Endodermal cell (in vitro differentiated cells): ENCODE data around the gene ADCY3. TPM values are rescaled to one million over a fixed set of nuclear protein-coding genes. Genes with fewer than 3 reads are reported as not detected.

Experiments
- DNase-seq: peaks from one replicate; pipeline ENCODE4 v3.0.0-alpha.2; 2017
- H3K27ac ChIP-seq: 2 replicates; pipeline ENCODE4 v1.5.1; 2013; ENCODE audit warnings: mild to moderate bottlenecking, low read depth, low read length, moderate library complexity
- H3K27me3 ChIP-seq: 2 replicates; pipeline ENCODE4 v1.6.1; 2013; ENCODE audit warnings: mild to moderate bottlenecking, low read length, moderate library complexity; ENCODE audit not compliant: insufficient read depth, control insufficient read depth, poor library complexity, severe bottlenecking
- H3K36me3 ChIP-seq: 2 replicates; pipeline ENCODE4 v1.7.0; 2013; ENCODE audit warnings: mild to moderate bottlenecking, low read length, moderate library complexity; ENCODE audit not compliant: control insufficient read depth, insufficient read depth
- H3K4me1 ChIP-seq: one replicate; pipeline ENCODE4 v1.7.0; 2013; ENCODE audit warnings: low read length; ENCODE audit not compliant: control insufficient read depth, insufficient read depth
- H3K4me3 ChIP-seq: 2 replicates; pipeline ENCODE4 v1.5.1; 2013; ENCODE audit warnings: mild to moderate bottlenecking, low read length, moderate library complexity
- H3K9ac ChIP-seq: 2 replicates; pipeline ENCODE4 v1.6.1; 2013; ENCODE audit warnings: mild to moderate bottlenecking, low read length, moderate library complexity; ENCODE audit not compliant: poor library complexity, severe bottlenecking; ENCODE audit errors: extremely low read depth
- H3K9me3 ChIP-seq: 2 replicates; pipeline ENCODE4 v1.6.1; 2013; ENCODE audit warnings: mild to moderate bottlenecking, low read length, moderate library complexity; ENCODE audit not compliant: control insufficient read depth
- H3K27ac Mint-ChIP-seq: 2 replicates; pipeline ENCODE4 v1.8.0; 2020; ENCODE audit warnings: mixed read lengths
- H3K27me3 Mint-ChIP-seq: 2 replicates; pipeline ENCODE4 v1.8.0; 2021; ENCODE audit warnings: mild to moderate bottlenecking, mixed read lengths; ENCODE audit not compliant: insufficient read depth
- H3K36me3 Mint-ChIP-seq: 2 replicates; pipeline ENCODE4 v1.8.0; 2020; ENCODE audit warnings: low read depth, mixed read lengths
- H3K4me1 Mint-ChIP-seq: 2 replicates; pipeline ENCODE4 v1.8.0; 2020; ENCODE audit warnings: mixed read lengths
- H3K4me3 Mint-ChIP-seq: 2 replicates; pipeline ENCODE4 v1.8.0; 2020; ENCODE audit warnings: mild to moderate bottlenecking, moderate library complexity, mixed read lengths
- H3K9me3 Mint-ChIP-seq: 2 replicates; pipeline ENCODE4 v1.8.0; 2020; ENCODE audit warnings: mild to moderate bottlenecking, mixed read lengths
- WGBS, 2 experiments: methylation state at CpG; one replicate each; pipeline versions ENCODE4 v1.1.5 to v1.1.7; 2013; ENCODE audit warnings: missing lambda C conversion rate in 2 of 2, mixed read lengths in 1 of 2; ENCODE audit not compliant: insufficient coverage in 1 of 2, insufficient read length in 1 of 2; 5-methylcytosine and 5-hydroxymethylcytosine counted together
- total RNA-seq, 2 donors: library from RNA; stranded (reverse); fragmentation: NEBNext Ultra II Directional in 1 of 2; extraction: Animal tissue kit (Norgen Biotek cat#: 25700) in 1 of 2; gene quantifications; 2 replicates in 1 of 2; 3 replicates in 1 of 2; pipeline ENCODE4 v1.2.1, GENCODE V29; 2021
- TF ChIP-seq, protein P1 (sequence below): fragments of 200-600 bp; sonication (generic); conservative IDR thresholded peaks from 2 replicates; pipeline ENCODE4 v1.5.0; 2021; ENCODE audit warnings: antibody characterized with exemption, mild to moderate bottlenecking

The ADCY3 gene
- total RNA-seq, 2 donors from 2014 or later: 29.8 to 41.2 TPM

DNA sequence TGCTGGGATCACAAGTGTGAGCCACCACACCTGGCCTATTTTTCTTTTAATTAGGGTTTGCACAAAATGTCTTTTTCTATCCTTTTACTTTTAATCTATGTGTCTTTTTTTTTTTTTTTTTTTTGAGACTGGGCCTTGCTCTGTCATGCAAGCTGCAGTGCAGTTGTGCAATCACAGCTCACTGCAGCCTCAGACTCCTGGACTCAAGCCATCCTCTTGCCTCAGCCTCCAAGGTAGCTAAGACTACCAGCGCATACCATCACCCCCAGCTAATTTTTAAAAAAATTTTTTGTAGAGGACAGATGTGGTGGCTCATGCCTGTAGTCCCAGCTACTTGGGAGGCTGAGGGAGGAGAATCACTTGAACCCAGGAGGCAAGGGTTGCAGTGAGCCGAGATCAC lies 27.1 kb downstream of the ADCY3 start:
- no peak overlapping the region for H3K27ac ChIP-seq
- no peaks in the 10 kb centered on the region for H3K4me1 ChIP-seq
- H3K27me3 Mint-ChIP-seq: no peaks in the 10 kb centered on the region
- no peak overlapping the region for H3K9ac ChIP-seq
- no peak overlapping the region for H3K27ac Mint-ChIP-seq
- TF ChIP-seq, protein P1, sequence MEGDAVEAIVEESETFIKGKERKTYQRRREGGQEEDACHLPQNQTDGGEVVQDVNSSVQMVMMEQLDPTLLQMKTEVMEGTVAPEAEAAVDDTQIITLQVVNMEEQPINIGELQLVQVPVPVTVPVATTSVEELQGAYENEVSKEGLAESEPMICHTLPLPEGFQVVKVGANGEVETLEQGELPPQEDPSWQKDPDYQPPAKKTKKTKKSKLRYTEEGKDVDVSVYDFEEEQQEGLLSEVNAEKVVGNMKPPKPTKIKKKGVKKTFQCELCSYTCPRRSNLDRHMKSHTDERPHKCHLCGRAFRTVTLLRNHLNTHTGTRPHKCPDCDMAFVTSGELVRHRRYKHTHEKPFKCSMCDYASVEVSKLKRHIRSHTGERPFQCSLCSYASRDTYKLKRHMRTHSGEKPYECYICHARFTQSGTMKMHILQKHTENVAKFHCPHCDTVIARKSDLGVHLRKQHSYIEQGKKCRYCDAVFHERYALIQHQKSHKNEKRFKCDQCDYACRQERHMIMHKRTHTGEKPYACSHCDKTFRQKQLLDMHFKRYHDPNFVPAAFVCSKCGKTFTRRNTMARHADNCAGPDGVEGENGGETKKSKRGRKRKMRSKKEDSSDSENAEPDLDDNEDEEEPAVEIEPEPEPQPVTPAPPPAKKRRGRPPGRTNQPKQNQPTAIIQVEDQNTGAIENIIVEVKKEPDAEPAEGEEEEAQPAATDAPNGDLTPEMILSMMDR: no peak
- peaks cover 34% of the 10 kb centered on the region for H3K36me3 Mint-ChIP-seq
- 100% methylated on average over 2 of the region's 2 CpGs; no CpG with 5 or more reads in 1 of the 2 experiments for WGBS, 2 experiments
- H3K9me3 ChIP-seq: peaks cover 28% of the 10 kb centered on the region
- no peaks in the 10 kb centered on the region for H3K27me3 ChIP-seq
- peaks cover 37% of the 10 kb centered on the region for H3K9me3 Mint-ChIP-seq
- no peak overlapping the region for H3K4me3 ChIP-seq
- no peaks in the 10 kb centered on the region for H3K36me3 ChIP-seq
- no peaks in the 10 kb centered on the region for H3K4me1 Mint-ChIP-seq
- H3K4me3 Mint-ChIP-seq: no peak overlapping the region
- DNase-seq: no peak

DNA sequence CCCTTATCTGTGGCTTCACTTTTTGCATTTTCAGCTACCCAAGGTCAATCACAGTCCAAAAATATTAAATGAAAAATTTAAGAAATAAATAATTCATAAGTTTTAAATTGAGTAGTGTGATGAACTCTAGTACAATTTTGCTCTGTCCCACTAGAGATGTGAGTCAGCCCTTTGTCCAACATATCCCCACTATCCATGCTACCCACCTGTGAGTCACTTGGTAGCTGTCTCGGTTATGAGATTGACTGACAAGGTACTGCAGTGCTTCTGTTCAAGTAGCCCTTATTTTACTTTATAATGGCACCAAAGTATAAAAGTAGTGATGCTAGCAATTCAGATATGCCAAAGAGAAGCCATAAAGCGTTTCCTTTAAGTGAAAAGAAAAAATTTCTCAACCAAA lies 28.8 kb downstream of the ADCY3 start:
- no peaks in the 10 kb centered on the region for H3K4me1 ChIP-seq
- Mint-ChIP-seq H3K27ac (no peak overlapping the region), H3K4me1 (no peaks in the 10 kb centered on the region), H3K27me3 (no peaks in the 10 kb centered on the region), H3K4me3 (no peak overlapping the region), H3K9me3 (peaks cover 30% of the 10 kb centered on the region), H3K36me3 (peaks cover 17% of the 10 kb centered on the region)
- H3K9me3 ChIP-seq: peaks cover 23% of the 10 kb centered on the region
- no peak overlapping the region for H3K9ac ChIP-seq
- 90 to 100% methylated on average over 2 of the region's 2 CpGs for WGBS, 2 experiments
- TF ChIP-seq, protein P1: no peak
- no peak overlapping the region for H3K27ac ChIP-seq
- DNase-seq: no peak
- no peak overlapping the region for H3K4me3 ChIP-seq
- no peaks in the 10 kb centered on the region for H3K36me3 ChIP-seq
- H3K27me3 ChIP-seq: no peaks in the 10 kb centered on the region

DNA sequence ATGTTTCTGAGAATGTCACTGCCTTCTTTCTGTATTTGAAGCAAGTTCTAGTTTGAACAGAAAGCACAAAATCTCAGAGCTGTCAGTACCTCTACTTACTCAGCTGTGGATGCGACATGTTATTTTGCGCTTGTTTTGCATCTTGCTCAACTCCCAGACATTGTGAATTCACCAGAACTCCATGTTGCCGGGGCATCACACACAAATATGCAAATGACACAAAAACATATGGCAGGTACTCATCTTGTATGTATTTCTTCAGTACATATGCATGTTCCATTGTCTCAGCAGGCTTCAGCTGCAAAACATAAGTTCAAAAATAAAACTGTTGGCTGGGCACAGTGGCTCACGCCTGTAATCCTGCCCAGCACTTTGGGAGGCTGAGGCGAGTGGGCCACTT lies 30.8 kb downstream of the ADCY3 start:
- Mint-ChIP-seq H3K36me3 (peaks cover 2% of the 10 kb centered on the region), H3K27me3 (no peaks in the 10 kb centered on the region), H3K4me1 (peaks cover 4% of the 10 kb centered on the region), H3K4me3 (no peak overlapping the region), H3K27ac (no peak overlapping the region), H3K9me3 (peaks cover 13% of the 10 kb centered on the region)
- Histone ChIP-seq H3K27ac (no peak overlapping the region), H3K9me3 (peaks cover 6% of the 10 kb centered on the region), H3K9ac (no peak overlapping the region), H3K36me3 (no peaks in the 10 kb centered on the region), H3K4me1 (no peaks in the 10 kb centered on the region), H3K27me3 (no peaks in the 10 kb centered on the region), H3K4me3 (no peak overlapping the region)
- 94 to 95% methylated on average over 4 to 5 of the region's 5 CpGs for WGBS, 2 experiments
- TF ChIP-seq, protein P1: no peak
- no peak for DNase-seq
